ENCODE data around the gene FRY. TPM values are rescaled to one million over a fixed set of nuclear protein-coding genes. Genes with fewer than 3 reads are reported as not detected.
A peak's percentile ranks its signal among the peaks of the same experiment; 100 is the strongest.

Gene FRY
- polyA plus RNA-seq, 4 donors = 44.1 to 57.3 (median 49.9) TPM

- no peak for DNase-seq (ENCODE audit: low read depth in 4 of 4, low spot score in 2 of 4)
These were observed 43.7 kb downstream of the FRY start for GRCh38 chr13:32075170-32075851.

GRCh38 chr13:32079587-32079986 is 48.0 kb downstream of the FRY start:
- no peak for DNase-seq (ENCODE audit: low read depth in 4 of 4, low spot score in 2 of 4)

GRCh38 chr13:32080328-32080744 is 48.8 kb downstream of the FRY start:
- DNase-seq (ENCODE audit: low read depth in 4 of 4, low spot score in 2 of 4) = no peak

- DNase-seq (ENCODE audit: low read depth in 4 of 4, low spot score in 2 of 4) = no peak
These were observed 50.0 kb downstream of the FRY start for GRCh38 chr13:32081591-32081990.

- no peak for DNase-seq (ENCODE audit: low read depth in 4 of 4, low spot score in 2 of 4)
These were observed 54.8 kb downstream of the FRY start for GRCh38 chr13:32086366-32086765.

GRCh38 chr13:32086791-32087441 is 55.3 kb downstream of the FRY start:
- DNase-seq (ENCODE audit: low read depth in 4 of 4, low spot score in 2 of 4) = peak in 1 of 4 donors; percentile 29

- DNase-seq (ENCODE audit: low read depth in 4 of 4, low spot score in 2 of 4) = no peak
These were observed 56.6 kb downstream of the FRY start for GRCh38 chr13:32087955-32088747.

GRCh38 chr13:32092496-32092895 is 60.9 kb downstream of the FRY start:
- DNase-seq (ENCODE audit: low read depth in 4 of 4, low spot score in 2 of 4) = no peak

GRCh38 chr13:32093006-32093405 is 61.4 kb downstream of the FRY start:
- no peak for DNase-seq (ENCODE audit: low read depth in 4 of 4, low spot score in 2 of 4)

GRCh38 chr13:32098272-32098671 is 66.7 kb downstream of the FRY start:
- no peak for DNase-seq (ENCODE audit: low read depth in 4 of 4, low spot score in 2 of 4)

GRCh38 chr13:32105653-32106313 is 74.2 kb downstream of the FRY start:
- no peak for DNase-seq (ENCODE audit: low read depth in 4 of 4, low spot score in 2 of 4)

- DNase-seq (ENCODE audit: low read depth in 4 of 4, low spot score in 2 of 4) = no peak
These were observed 75.9 kb downstream of the FRY start for GRCh38 chr13:32107474-32107873.

GRCh38 chr13:32107973-32108372 is 76.4 kb downstream of the FRY start:
- no peak for DNase-seq (ENCODE audit: low read depth in 4 of 4, low spot score in 2 of 4)

GRCh38 chr13:32113532-32113931 is 82.0 kb downstream of the FRY start:
- DNase-seq (ENCODE audit: low read depth in 4 of 4, low spot score in 2 of 4) = no peak

GRCh38 chr13:32114284-32114950 is 82.8 kb downstream of the FRY start:
- DNase-seq (ENCODE audit: low read depth in 4 of 4, low spot score in 2 of 4) = no peak

- no peak for DNase-seq (ENCODE audit: low read depth in 4 of 4, low spot score in 2 of 4)
These were observed 83.5 kb downstream of the FRY start for GRCh38 chr13:32115066-32115465.

GRCh38 chr13:32116210-32116609 is 84.6 kb downstream of the FRY start:
- no peak for DNase-seq (ENCODE audit: low read depth in 4 of 4, low spot score in 2 of 4)

GRCh38 chr13:32117001-32117400 is 85.4 kb downstream of the FRY start:
- DNase-seq (ENCODE audit: low read depth in 4 of 4, low spot score in 2 of 4) = no peak

GRCh38 chr13:32117701-32118100 is 86.1 kb downstream of the FRY start:
- no peak for DNase-seq (ENCODE audit: low read depth in 4 of 4, low spot score in 2 of 4)

GRCh38 chr13:32121316-32121715 is 89.7 kb downstream of the FRY start:
- DNase-seq (ENCODE audit: low read depth in 4 of 4, low spot score in 2 of 4) = no peak

GRCh38 chr13:32124743-32125142 is 93.2 kb downstream of the FRY start:
- no peak for DNase-seq (ENCODE audit: low read depth in 4 of 4, low spot score in 2 of 4)

All from left renal cortex interstitium (tissue), 4 donors.